ENCODE results near the gene SIAH3.

SIAH3 gene

DNA sequence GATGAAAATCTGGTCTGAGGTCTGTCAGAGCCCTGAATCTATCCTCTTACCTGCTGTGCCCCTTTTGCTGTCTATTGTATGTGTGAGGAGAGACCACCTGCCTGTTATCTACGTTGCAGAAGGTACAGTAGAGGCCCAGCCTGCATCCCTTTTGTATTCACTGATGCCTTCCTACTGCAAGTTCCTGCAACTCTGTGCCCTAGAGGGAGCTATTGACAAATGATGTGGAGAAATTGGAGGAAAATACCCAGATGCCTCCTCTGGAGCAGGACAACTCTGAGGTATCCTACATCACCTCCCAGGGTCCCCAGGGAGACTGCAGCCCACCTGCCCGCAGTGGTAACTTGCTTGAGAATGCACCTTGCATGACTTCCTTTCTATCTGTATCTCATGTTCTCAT is 33.7 kb downstream of the SIAH3 start:
- DNase-seq: no peak

DNA sequence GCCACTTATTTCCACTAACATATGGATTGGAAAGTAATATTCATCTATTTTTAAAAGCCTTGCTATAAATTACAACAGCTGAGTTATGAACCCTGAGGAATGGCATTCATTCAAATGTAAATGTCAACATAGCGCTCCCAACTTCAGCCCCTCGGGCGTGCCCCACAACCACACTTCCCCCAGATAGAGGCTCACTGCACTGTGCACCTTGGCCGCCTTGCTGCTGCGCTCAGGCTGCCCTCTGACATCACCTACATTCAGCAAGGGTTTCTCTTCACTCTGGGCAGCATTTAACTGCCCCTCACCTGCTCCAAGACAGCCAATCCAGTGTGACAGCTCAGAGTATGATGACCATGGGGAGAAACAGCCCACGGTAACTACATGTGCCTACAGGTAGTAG is 35.1 kb downstream of the SIAH3 start:
- DNase-seq: no peak

DNA sequence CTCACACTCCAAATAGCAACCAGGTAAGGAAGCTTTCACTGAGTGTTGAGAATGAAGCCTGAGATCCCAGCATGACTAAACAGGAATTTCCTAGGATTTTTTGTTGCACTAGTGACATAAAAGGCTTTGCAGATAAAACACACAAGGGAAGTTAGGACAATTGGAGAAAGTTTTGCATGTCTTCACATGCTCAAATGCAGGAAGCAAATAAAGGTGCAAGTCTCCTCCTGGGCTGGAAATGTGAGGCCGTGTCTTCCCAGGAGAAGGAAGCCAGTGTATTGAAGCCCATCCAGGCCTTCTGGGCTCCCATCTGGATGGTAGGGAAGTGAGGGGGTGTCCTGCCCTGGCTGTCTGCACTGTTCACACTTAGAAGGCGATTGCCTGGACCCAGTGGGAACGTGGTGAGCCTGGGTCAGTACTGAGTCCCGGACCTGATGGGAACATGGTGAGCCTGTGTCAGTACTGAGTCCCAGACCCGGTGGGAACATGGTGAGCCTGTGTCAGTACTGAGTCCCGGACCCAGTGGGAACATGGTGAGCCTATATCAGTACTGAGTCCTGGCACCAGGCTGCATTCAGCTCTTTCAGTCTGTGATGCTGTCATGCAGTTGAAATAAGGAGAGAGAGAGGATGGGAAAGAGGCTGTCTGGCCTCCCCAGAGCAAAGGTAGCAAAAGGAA is 38.7 kb downstream of the SIAH3 start:
- DNase-seq: no peak

DNA sequence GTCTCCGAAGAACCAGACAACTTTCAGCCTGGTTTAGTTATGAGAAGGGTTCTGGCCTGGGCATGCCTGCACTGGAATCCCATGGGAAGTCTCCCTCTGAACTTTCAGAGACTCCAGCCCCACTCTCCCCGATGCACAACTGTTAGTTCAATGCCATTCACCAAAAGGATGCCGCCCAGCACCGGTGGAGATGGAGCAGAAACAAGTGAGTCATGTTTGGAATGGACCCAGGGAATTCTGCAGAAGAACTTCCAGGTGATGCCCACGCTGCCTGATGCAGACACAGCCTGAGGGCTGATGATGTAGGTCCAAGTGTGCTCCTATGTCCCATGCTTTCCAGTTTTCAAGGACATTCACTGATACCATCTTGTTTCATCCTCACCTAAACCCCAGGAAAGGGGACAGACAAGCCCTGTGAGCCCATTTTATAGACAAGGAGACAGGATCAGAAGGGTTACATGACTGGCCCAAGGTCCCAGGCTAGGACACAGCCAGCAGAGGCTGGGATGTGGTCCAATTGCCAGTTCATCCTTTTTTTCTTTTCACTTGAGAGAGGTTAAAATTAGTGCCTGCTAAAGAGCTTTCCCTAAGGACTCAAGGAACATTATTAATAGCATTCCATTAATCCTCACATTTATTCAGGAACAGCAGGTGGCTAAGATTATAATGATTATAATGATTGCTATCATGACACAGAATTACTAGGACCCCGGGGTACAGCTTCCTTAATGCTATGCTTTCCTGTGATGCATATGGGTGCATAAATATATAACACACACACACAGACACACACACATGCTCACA is 39.5 kb downstream of the SIAH3 start:
- DNase-seq: no peak

DNA sequence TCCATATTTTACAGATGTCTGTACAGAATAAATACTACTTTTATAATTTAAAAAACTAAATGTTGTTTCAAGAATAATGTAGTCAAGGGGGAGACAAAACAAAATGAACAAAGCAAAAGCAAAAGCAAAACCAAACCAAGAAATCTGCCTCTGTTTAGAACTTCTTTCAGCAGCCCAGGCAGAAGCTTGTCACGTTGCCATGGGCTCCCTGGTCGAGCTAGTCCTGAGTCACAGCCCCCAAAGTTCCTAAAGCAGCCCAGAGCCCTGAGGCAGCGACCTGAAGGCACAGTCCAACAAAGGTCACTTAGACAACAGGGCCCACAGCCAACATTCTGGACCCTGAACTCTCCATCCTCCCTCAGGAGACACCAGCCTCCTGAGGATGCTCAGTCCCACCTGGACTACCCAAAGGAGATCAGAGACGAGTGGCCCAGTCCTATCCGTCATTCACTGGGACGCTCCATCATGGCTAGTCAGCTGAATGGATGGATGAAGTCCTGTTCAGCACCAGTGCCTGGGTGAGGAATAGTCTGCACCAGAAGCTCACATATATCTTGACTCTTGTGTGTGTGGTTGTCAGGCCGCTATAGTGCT is 41.7 kb downstream of the SIAH3 start:
- DNase-seq: peak in 1 of 2 donors; percentile 27

DNA sequence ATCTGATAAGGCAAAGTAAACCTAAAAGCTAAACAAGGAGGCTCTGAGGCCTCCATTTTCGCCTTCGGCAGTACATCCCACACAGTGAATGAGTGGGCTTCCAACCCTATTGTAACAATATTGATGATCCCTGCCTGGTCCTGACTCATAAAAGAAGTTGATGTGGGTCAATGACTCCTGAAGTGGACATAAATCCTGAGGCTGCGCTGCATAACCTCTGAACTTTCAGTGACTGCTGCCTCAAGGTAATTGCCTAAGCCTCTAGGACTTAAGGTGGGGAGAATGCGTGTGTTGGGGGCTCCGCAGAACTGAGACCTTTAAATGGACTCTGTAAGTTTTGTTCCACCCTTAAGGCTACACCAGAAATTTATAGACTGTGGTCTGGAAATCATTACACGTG is 42.6 kb downstream of the SIAH3 start:
- no peak for DNase-seq

DNA sequence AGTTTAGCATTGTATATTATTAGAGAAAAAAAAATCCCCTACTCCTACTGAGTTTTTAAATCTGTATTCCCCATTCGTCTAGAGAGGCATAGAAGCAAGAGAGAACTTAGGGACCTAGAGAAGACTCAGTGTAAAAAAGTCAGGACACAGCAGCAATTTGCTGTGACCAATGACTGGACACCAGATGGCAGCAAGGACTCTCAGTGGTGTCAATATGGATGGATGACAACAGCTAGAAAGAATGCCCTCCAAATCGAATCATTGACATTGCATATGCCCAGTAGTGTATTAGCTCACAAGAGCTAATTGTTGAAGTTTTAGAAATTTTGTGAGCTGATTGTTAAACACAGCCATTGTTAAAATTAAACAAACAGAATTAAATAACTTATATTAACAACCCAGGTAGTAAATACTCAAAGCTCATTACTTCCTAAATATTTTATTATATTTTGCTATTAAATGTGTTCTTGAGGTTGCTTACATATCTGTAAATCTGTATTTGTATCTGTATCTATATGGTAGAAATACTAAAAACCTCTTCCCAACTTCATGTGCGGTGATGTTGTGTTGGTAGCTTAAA is 43.9 kb downstream of the SIAH3 start:
- peak in 1 of 2 donors; percentile 27 for DNase-seq

DNA sequence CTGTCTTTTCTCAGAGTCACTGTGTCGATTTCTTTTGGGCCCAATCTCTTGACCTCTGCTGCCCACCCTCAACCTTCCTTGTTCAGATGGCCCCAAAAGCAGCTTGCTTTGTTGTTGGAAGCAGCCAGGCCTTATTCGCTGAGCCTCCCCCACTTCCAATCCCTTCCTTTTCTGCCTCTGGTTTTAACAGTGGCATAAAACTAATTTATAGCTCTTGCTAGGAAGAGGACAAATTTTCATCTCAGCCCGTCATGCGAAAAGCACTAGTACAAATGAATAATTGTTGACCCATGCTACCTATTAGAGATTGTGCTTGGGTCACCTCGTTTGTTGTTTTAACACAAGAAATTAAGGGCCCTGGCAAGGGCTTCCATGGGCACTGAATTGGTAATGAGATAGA is 51.1 kb downstream of the SIAH3 start:
- DNase-seq: no peak

DNA sequence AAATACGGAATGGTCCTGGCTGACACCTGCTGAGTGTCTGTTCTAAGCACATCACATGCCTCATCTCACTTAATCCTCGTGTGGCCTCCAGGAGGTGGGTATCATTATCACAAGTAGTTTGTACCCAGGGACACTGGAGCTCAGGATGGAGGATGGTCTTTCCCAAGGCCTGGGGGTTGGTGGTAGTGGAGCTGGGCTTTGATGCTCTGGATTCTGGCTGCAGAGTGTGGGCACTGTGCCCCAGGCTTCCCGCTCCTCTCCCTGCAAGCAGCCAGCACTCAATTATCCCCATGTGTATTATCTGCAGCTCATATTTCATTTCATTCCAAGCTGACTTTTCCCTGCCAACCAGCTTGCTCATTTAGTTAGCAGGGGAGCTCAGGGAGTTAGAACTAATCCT is 52.1 kb downstream of the SIAH3 start:
- DNase-seq: no peak

DNA sequence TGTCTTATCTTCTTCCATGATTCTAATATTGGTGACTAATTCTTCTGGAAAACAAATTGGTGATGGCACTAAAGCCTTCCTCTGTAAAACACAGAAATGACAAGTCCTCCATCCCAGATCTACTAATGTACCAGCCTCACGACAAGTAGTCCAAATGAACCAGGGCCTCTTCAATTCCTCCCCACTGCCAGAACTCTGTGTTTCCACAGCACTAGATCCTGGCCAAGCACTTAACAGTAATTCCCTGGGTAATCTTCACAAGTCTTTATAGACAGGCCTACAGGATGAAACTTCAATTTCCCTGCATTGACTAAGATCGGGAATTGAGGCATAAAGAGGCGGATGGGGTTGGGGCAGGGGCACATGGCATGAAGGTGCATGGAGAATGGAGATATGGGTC is 52.7 kb downstream of the SIAH3 start:
- DNase-seq: no peak

DNA sequence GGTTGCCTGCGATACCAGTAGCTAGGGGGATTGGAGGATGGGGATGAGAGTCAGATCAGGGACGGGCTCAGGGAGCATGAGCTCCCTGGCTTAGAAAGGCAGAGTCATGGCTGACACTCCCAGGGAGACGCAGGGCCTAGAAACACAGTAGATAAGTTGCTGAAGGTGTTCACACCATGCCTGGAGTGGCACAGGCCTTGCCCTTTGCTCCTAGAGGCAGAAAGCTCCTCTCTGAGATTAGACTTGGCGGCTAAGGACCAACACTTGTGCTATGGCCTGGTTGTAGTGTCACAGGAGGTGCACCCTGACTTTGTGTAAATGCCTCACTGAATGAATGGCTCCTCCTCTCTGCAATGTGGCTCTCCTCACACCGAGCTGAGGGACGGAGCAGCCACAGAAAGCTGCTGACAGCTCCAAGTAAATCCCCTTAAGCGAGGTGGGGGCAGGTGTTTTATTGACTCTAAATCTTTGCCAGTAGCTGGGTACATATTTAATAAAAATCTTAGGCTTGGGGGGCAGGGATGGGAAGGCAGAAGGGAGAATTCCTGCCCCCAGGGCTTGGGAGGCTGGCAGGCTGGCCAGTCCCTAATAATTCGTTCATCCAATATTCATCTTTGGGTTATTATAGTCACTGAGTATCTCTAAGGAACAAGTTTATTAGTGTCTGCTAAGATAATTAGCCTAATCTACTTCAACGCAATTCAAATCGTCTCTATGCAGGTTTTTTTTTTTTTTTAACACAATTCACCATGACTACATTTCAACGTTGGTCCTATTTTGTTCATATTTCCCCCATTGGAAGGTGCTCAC is 54.9 kb downstream of the SIAH3 start:
- DNase-seq: no peak

DNA sequence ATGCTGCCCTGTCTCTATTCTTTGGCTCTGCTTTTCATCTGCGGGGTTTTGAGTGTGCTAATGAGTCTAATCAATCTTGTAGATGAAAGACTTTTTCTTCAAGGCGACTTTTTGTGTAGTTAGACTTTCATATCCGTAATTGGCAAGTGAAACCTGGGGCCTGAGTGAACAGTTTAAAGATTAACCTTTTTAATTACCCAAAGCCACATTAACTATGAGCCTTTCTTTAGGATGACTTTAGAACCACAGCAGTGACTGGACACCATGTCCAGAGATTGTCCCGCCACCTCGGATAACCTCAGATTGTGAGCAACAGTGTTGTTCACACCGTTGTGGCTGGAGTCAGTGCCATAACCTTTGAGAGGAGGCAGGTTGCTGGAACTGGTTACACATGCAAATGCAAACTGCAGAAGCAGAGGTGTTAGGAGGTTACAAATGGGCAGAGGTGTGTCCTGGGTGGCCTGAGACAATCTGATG is 58.7 kb downstream of the SIAH3 start:
- DNase-seq: no peak

DNA sequence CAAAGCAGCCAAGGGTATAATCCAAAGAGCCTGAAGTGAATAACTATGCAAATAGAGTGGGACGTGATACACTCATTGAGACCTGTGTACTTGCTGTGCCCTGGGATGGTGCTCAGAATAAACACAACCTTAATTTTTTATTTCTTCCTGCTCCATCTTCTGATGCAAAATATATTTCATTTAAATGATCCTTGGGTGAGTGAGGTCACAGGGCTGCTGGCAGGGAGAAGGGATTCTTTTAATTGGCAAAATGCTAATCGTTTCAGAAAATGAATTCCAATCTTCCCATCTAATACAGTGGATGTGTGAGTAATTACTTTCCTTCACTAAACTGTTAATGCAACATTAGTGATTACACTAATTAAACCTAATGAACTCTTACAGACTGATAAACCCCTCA is 63.5 kb downstream of the SIAH3 start:
- DNase-seq: no peak

DNA sequence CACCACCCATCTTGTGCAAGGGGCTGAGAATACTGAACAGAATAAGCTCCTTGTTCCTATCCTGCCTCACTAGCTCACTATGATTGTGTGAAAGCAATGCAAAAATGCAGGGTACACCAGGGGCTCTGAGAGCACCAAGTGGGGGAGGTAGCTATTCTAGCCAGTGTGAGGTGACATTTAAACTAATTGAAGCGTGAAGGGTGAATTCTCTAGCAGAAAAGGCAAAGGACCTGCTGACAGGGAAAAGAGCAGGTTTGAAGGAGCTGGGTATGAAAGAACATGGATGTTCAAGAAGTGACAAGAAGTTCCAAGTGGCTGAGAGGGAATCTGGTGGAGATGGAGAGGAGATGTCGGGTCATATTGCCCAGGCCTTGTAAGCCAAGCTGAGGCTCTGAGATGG is 64.2 kb downstream of the SIAH3 start:
- no peak for DNase-seq

DNA sequence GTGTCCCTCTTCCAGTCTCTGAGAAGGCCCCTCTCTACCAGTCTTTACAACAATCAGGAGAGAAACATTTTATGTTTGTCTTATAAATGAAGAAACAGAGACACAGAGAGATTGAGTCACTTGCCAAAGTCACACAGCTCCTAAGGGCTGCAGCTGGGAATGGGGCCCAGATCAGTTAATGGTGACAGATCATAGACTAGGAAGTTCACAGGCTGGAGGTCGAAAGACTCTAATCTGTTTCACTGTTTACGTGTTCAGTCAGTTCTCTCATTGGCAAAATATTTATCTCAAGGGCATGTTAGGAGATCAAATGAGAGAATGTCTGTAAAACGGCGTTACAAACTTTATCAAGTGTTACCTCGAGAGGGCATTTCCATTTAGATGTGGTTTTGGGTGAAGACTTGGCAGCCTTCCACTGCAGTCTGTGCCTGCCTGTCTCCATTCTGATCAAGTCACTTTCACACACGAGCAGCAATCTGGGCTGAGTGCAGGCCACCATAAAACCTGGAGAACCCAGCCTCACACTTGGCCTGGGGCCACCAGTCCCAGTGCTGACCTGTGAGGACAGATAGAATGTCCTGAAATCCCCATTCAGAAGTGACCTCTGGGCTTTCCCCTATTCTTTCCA is 65.1 kb downstream of the SIAH3 start:
- no peak for DNase-seq

DNA sequence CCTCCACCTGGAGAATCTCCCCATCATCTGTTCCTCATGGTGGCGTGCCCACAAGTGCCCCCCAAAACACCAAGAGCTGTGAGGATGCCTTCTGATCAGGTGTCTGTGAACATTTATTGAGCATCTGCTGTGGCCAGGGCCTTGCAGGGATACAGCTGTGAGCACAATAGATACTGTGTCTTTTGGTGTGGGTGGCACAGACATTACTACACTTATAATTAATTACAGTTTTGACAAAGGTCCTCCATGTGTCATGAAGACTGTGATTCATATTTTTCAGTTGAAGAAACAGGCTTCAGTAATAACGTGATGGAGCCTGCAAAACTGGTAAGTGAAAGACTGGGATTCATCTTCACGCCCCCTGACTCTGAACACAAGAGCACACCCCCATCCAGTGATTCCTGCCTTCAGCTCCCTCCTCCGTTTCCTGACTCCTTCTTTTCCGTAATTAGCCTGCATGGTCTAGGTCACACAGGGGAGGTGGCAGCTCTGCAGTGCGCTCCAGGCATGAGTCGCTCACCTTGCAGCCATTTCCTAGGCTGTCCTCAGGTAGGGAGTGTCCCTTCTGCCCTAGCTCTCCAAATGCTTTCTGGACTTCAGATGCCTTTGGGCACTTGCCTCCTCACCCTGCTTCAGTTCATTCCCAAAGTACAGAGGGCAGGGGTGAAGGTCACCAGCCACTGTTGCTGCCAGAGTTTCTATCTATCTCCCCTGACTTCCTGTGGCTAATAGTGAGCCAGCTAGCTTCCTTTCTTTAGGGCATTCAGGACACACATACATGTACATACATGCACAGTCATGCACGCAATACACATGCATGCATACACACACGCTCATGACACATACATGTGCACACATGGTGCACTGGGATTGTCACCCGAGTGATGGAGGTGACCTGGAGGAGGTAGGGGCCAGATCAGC is 66.5 kb downstream of the SIAH3 start:
- DNase-seq: no peak

DNA sequence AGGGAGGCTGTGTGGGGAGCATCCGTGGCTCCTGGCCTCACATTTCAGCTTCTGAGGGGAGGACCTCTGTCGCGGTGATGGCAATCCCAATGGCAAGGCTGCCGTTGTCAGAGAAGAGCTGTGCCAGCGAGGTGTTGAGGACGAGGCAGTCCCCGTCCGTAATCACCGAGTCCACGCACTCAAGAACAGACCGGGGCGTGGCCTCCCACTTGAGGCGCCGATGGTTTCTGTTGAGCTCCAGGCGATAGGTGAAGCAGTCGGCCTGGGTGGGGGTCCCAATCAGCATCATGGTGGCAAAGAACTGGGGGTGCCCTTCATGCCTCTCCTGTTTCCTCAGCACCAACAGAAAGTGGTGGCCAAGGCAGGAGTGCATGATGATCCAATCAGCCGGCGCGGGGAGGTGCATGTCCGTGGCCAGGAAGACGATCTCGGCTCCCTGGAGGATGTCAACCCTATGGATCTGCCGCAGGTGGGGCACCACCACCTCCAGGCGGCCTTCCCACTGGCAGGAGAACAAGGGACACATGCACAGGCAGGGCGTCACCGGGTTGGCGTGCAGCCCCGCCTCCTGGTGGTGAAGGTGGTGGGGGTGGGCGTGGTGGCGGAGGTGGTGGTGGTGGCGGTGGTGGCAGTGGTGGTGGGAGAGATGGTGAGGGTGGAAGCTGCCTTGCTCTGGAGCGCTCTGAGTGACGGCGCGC is 68.1 kb downstream of the SIAH3 start:
- DNase-seq: no peak

DNA sequence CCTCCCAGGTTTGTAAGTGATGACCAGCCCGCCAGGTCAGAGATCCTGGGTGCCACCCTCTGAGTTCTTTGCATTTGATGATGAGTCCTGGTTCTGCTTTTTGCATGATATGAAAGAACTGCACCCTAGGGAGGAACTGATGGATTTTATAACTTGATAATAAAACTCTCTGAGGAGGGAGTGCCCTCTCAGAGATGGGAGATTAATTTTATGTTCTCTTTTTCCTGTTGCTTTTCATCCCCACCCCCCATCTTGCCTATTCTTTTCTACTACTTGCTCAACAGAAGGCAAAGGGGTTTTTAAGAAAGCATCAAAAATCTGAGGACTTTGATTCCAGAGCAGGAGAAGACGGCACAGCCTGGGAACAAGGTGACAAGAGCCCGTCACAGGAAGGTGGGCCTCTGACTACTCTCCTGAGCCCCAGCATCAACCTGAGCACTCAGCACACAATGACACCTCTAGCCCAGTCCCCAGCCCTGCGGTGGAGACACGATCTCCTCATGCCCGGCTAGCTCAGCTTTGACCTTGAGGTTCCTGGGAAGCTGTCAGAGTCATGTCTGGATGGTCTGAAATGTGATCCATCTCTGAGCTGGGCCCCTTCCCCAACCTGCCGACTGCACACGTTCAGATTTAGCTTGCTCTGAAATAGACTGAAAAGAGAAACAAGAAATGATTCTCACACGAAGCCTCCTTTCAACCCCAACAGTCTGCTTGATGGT is 69.1 kb downstream of the SIAH3 start:
- no peak for DNase-seq

DNA sequence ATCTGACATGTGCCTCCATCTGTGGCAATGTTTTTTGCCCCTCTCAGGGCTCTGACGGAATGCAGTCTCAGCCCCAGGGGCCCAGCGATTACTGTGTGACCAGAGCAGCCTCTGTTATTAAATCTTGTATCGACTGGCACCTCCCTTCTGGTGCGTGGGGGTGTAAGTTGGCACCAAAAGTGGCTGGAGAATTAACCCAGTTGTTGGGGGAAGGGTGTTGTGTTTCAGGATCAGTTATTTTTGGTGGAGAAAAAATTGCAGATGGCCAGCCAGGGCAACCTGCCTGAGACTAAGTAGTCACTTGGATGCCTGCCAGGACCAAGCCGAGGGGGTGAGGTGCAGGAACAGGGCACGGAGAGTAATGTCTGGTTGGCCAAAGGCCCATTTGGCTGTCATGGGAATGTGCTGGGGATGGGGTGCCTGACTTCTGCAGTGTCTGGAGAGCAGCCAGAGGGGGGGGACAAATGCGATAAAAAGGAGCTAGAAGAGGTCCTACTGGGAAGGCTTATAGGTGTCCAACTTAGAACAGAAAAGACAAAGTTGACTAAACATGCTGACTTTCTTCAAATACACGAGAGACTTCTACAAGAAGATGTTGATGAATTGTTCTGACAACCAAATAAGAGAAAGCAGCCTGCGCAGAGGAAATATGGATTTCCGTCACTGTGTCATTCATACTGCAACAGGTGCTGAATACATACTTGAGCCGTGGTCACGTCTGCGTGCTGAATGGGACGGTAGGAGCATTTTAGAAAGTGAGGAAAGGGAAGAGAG is 69.8 kb downstream of the SIAH3 start:
- DNase-seq: no peak

All from bone marrow (tissue), 2 donors.